IPS DF 6.9 (cell line): ENCODE data around the gene XRN2.

Source experiments
- DNase-seq: peaks from one replicate; pipeline ENCODE4 v3.0.0-alpha.2; 2013; ENCODE audit warnings: low read depth, low spot score
- H3K27ac ChIP-seq: one replicate; pipeline ENCODE4 v1.5.1; 2013; ENCODE audit warnings: low read length, control low read depth
- H3K27me3 ChIP-seq: 2 replicates; pipeline ENCODE4 v1.6.1; 2013; ENCODE audit warnings: mild to moderate bottlenecking, low read length; ENCODE audit not compliant: control insufficient read depth, insufficient read depth
- H3K36me3 ChIP-seq: 2 replicates; pipeline ENCODE4 v1.6.1; 2013; ENCODE audit warnings: low read length; ENCODE audit not compliant: control insufficient read depth, insufficient read depth
- H3K4me1 ChIP-seq: 2 replicates; pipeline ENCODE4 v1.6.1; 2013; ENCODE audit warnings: low read length; ENCODE audit not compliant: control insufficient read depth, insufficient read depth
- H3K4me3 ChIP-seq: 2 replicates; pipeline ENCODE4 v1.5.1; 2013; ENCODE audit warnings: mild to moderate bottlenecking, low read length
- H3K9me3 ChIP-seq: 2 replicates; pipeline ENCODE4 v1.6.1; 2013; ENCODE audit warnings: low read length, inconsistent platforms; ENCODE audit not compliant: control insufficient read depth, insufficient read depth
- WGBS: extraction: QIAGEN DNeasy Blood & Tissue Kit; methylation state at CpG from one replicate; pipeline ENCODE4 v1.1.7; 2013; ENCODE audit warnings: mixed read lengths, missing lambda C conversion rate; ENCODE audit not compliant: insufficient read length, insufficient coverage; 5-methylcytosine and 5-hydroxymethylcytosine counted together

The XRN2 gene, protein sequence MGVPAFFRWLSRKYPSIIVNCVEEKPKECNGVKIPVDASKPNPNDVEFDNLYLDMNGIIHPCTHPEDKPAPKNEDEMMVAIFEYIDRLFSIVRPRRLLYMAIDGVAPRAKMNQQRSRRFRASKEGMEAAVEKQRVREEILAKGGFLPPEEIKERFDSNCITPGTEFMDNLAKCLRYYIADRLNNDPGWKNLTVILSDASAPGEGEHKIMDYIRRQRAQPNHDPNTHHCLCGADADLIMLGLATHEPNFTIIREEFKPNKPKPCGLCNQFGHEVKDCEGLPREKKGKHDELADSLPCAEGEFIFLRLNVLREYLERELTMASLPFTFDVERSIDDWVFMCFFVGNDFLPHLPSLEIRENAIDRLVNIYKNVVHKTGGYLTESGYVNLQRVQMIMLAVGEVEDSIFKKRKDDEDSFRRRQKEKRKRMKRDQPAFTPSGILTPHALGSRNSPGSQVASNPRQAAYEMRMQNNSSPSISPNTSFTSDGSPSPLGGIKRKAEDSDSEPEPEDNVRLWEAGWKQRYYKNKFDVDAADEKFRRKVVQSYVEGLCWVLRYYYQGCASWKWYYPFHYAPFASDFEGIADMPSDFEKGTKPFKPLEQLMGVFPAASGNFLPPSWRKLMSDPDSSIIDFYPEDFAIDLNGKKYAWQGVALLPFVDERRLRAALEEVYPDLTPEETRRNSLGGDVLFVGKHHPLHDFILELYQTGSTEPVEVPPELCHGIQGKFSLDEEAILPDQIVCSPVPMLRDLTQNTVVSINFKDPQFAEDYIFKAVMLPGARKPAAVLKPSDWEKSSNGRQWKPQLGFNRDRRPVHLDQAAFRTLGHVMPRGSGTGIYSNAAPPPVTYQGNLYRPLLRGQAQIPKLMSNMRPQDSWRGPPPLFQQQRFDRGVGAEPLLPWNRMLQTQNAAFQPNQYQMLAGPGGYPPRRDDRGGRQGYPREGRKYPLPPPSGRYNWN

GRCh38 chr20:21303061-21303871, at the start of gene XRN2:
Gene XRN2, plus strand, starts transcription at chr20:21303331. Its CDS starts 68 bp downstream, at chr20:21303399.
- no peaks in the 10 kb centered on the region for H3K36me3 ChIP-seq
- no peaks in the 10 kb centered on the region for H3K9me3 ChIP-seq
- peak; percentile 91 for DNase-seq
- no peaks in the 10 kb centered on the region for H3K27me3 ChIP-seq
- no peak within 1 kb of the TSS for H3K27ac ChIP-seq
- H3K4me1 ChIP-seq, result no peaks in the 10 kb centered on the region; the same call in 1 of the 2 replicates
- no CpG with 5 or more reads among the region's 87 CpGs for WGBS
- peak within 1 kb of the TSS; percentile 95 for H3K4me3 ChIP-seq

DNA sequence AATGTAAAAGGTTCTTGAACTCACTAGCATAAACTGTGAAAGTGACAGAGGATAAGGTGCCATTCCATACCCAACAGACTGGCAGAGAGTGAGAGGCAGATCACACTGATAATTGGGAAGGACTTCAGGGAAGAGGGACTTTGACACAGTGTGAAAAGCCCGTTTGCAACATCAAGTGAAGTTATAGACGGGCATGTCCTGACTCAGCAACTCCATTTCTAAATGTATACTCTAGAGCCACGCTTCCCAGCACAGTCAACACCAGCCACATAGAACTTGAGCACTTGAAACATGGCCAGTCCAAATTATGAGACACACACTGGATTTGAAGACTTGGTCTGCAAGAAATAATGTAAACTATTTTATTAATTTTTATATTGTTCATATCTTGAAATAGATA, 45.9 kb upstream of the XRN2 start:
- WGBS, result no CpG with 5 or more reads among the region's 3 CpGs
- no peaks in the 10 kb centered on the region for H3K4me1 ChIP-seq
- no peak for DNase-seq

DNA sequence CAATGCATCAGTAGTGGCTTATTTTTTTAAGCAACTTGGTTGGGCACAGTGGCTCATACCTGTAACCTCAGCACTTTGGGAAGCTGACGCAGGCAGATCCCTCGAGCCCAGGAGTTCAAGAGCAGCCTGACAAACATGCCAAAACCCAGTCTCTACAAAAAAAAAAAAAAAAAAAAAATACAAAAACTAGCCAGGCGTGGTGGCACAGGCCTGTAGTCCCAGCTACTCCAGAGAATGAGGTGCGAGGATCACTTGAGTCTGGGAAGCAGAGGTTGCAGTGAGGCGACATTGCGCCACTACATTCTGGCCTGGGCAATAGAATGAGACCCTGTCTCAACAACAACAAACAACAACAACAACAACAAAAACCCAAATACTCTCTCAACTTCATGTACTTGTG, 44.7 kb upstream of the XRN2 start:
- no CpG with 5 or more reads among the region's 6 CpGs for WGBS
- no peak for DNase-seq
- H3K27me3 ChIP-seq, result no peaks in the 10 kb centered on the region
- no peak overlapping the region for H3K4me3 ChIP-seq
- no peaks in the 10 kb centered on the region for H3K4me1 ChIP-seq
- no peak overlapping the region for H3K27ac ChIP-seq
- no peaks in the 10 kb centered on the region for H3K9me3 ChIP-seq
- H3K36me3 ChIP-seq, result no peaks in the 10 kb centered on the region

More for the DNA sequence above, 45.9 kb upstream of the XRN2 start:
- no peak overlapping the region for H3K4me3 ChIP-seq
- no peaks in the 10 kb centered on the region for H3K27me3 ChIP-seq
- no peaks in the 10 kb centered on the region for H3K36me3 ChIP-seq
- H3K27ac ChIP-seq, result no peak overlapping the region
- H3K9me3 ChIP-seq, result no peaks in the 10 kb centered on the region

- H3K4me1 ChIP-seq, result no peaks in the 10 kb centered on the region
- H3K27me3 ChIP-seq, result no peaks in the 10 kb centered on the region
- H3K4me3 ChIP-seq, result no peak overlapping the region
- no peak overlapping the region for H3K27ac ChIP-seq
- H3K36me3 ChIP-seq, result no peaks in the 10 kb centered on the region
- no peak for DNase-seq
- H3K9me3 ChIP-seq, result no peaks in the 10 kb centered on the region
- WGBS, result no CpG with 5 or more reads among the region's 8 CpGs
Measured at GRCh38 chr20:21259346-21259745, 43.8 kb upstream of the XRN2 start.

DNA sequence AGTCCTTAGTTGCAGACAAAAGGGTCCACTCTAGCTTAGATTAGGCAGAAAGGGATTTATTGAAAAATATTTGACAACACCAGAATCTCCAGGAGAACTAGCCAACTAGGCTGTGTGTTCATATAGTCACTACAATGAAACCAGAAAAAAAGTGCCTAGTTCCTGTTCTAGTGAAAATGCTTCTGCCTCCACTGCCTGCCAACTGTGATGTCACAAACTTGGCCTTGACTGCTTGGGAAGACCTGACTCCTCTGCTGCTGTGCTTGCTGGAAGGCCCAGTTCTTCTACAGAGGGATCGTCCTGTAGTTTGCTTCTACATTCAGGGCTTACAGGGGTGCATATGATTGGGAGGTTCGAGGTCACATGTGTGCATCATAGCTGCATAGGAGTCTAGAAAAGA, 40.3 kb upstream of the XRN2 start:
- DNase-seq, result no peak
- Histone ChIP-seq H3K4me3 (no peak overlapping the region), H3K27ac (no peak overlapping the region), H3K36me3 (no peaks in the 10 kb centered on the region), H3K4me1 (no peaks in the 10 kb centered on the region), H3K9me3 (no peaks in the 10 kb centered on the region), H3K27me3 (no peaks in the 10 kb centered on the region)
- no CpG with 5 or more reads among the region's 2 CpGs for WGBS

DNA sequence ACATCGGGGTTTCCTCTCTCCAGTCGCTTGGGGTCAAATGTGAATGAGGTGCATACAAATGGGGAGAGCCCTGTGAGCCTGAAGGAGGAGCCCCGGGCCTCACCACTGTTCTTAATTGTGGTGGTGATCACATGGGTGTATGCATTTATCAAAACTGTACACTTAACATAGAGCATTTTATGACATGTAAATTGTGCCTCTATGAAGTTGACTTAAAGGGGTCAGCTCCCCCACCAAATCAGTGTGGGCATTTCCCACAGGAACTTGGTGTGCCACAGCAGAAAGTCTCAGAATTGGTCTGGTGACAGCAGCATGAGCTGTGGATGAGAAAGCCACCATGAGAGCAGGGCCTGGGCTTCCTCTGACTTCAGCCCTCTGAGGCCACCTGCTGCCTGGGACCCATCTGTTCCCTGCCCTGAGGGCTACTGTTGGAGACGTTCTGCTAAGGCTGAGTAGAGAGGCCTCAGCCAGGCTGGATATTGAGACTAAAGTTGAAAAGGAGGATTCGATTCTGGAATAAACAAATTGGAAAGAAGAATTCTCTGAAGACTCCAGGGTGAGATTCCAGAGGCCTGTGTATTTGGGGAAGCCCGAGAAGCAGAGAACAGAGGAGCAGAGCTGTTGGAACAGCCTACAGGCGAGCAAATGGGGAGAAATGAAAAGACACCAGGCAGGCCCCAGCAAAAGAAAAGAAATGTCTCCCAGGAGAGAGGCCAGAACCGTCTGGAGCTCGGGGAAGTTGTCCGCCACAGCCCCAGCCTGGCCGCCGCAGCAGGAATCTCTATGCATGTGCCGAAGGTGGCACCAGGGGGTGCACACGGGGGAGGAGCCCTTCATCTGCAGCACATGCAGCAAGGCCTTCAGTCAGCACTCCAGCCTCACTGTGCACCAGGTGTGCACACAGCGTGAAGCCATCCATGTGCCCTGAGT, 37.6 kb upstream of the XRN2 start:
- Histone ChIP-seq H3K36me3 (no peaks in the 10 kb centered on the region), H3K27ac (no peak overlapping the region), H3K4me1 (no peaks in the 10 kb centered on the region), H3K4me3 (no peak overlapping the region), H3K9me3 (no peaks in the 10 kb centered on the region), H3K27me3 (no peaks in the 10 kb centered on the region)
- DNase-seq, result no peak
- WGBS, result no CpG with 5 or more reads among the region's 15 CpGs

- Histone ChIP-seq H3K4me3 (no peak overlapping the region), H3K27me3 (no peaks in the 10 kb centered on the region), H3K36me3 (no peaks in the 10 kb centered on the region), H3K4me1 (no peaks in the 10 kb centered on the region), H3K9me3 (no peaks in the 10 kb centered on the region), H3K27ac (no peak overlapping the region)
- WGBS, result no CpG with 5 or more reads among the region's 5 CpGs
- DNase-seq, result no peak
Measured at GRCh38 chr20:21266191-21266536, 37.0 kb upstream of the XRN2 start.

DNA sequence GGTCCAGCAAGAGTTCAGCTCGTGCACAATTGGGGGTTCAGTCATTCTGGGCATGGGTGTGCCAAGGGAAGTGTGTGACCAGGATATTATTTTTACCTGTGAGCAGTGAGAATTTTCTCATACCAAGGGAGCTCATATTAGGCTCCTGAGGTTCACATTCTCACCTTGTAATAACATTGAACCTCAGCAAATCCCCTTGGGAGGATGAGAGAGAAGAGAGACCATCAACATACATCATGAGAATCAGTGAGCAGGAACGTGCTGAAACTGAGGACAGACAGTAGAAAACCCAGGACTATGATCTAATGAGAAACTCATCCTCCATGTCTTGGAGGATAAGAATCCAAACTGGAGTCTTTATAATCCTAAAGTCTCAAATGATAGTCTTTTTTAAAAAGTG, 33.4 kb upstream of the XRN2 start:
- Histone ChIP-seq H3K27me3 (no peaks in the 10 kb centered on the region; the same call in 1 of the 2 replicates), H3K4me1 (no peaks in the 10 kb centered on the region), H3K36me3 (no peaks in the 10 kb centered on the region), H3K9me3 (no peaks in the 10 kb centered on the region), H3K4me3 (no peak overlapping the region), H3K27ac (no peak overlapping the region)
- WGBS, result no CpG with 5 or more reads among the region's 2 CpGs
- DNase-seq, result no peak

DNA sequence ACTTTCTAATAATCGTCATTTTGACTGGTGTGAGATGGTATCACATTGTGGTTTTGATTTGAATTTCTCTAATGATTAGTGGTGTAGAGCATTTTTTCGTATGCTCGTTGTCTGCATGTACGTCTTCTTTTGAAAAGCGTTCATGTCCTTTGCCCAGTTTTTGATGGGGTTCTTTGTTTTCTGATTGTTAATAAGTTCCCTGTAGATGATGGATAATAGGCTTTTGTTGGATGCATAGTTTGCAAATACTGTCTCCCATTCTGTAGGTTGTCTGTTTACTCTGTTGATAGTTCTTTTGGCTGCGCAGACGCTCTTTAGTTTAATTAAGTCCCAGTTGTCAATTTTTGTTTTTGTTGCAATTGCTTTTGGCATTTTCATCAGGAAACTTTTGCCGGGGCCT, 32.3 kb upstream of the XRN2 start:
- H3K27me3 ChIP-seq, result no peaks in the 10 kb centered on the region; the same call in 1 of the 2 replicates
- H3K4me3 ChIP-seq, result no peak overlapping the region
- H3K4me1 ChIP-seq, result no peaks in the 10 kb centered on the region
- no peaks in the 10 kb centered on the region for H3K36me3 ChIP-seq
- no peak for DNase-seq
- H3K27ac ChIP-seq, result no peak overlapping the region
- WGBS, result no CpG with 5 or more reads among the region's 8 CpGs
- no peaks in the 10 kb centered on the region for H3K9me3 ChIP-seq
